DMS53 treated with DMSO at 0.1 percent for 48 hours (cell line): ENCODE results near the gene GCHFR.

ENCODE experiments used
- DNase-seq: peaks from one replicate; lab custom pipeline; 2025; ENCODE audit not compliant: unreplicated experiment; lab: John Stamatoyannopoulos, UW

The GCHFR gene

GRCh38 chr15:40775740-40776536 lies 12.1 kb downstream of the GCHFR start:
- DNase-seq, result no peak

GRCh38 chr15:40776537-40777141 lies 12.8 kb downstream of the GCHFR start:
- no peak for DNase-seq

- DNase-seq, result peak; percentile 66
Observed at GRCh38 chr15:40782609-40783227, 18.9 kb downstream of the GCHFR start.

- DNase-seq, result no peak
Observed at GRCh38 chr15:40785164-40785563, 21.3 kb downstream of the GCHFR start.

- DNase-seq, result no peak
Observed at GRCh38 chr15:40785814-40786213, 21.9 kb downstream of the GCHFR start.

GRCh38 chr15:40787344-40787841 lies 23.5 kb downstream of the GCHFR start:
- DNase-seq, result peak; percentile 87

- DNase-seq, result no peak
Observed at GRCh38 chr15:40787991-40788390, 24.1 kb downstream of the GCHFR start.

- DNase-seq, result no peak
Observed at GRCh38 chr15:40789119-40789518, 25.3 kb downstream of the GCHFR start.

GRCh38 chr15:40789999-40790398 lies 26.1 kb downstream of the GCHFR start:
- no peak for DNase-seq

GRCh38 chr15:40790718-40791117 lies 26.9 kb downstream of the GCHFR start:
- DNase-seq, result no peak

GRCh38 chr15:40792394-40792793 lies 28.5 kb downstream of the GCHFR start:
- no peak for DNase-seq

- DNase-seq, result peak; percentile 65
Observed at GRCh38 chr15:40793216-40793989, 29.5 kb downstream of the GCHFR start.

GRCh38 chr15:40796041-40796440 lies 32.2 kb downstream of the GCHFR start:
- no peak for DNase-seq

- no peak for DNase-seq
Observed at GRCh38 chr15:40796512-40796911, 32.6 kb downstream of the GCHFR start.

- no peak for DNase-seq
Observed at GRCh38 chr15:40799523-40799922, 35.7 kb downstream of the GCHFR start.

GRCh38 chr15:40803076-40803475 lies 39.2 kb downstream of the GCHFR start:
- DNase-seq, result no peak

- DNase-seq, result no peak
Observed at GRCh38 chr15:40803688-40804087, 39.8 kb downstream of the GCHFR start.

- DNase-seq, result no peak
Observed at GRCh38 chr15:40806672-40807027, 42.8 kb downstream of the GCHFR start.

GRCh38 chr15:40807028-40807887 lies 43.4 kb downstream of the GCHFR start, which contains the start of the genes DNAJC17 and ZFYVE19:
DNAJC17 (minus strand) TSS chr15:40807473; CDS start chr15:40807446, 27 bp downstream.
ZFYVE19 (plus strand) TSS chr15:40807089; CDS start chr15:40807590, 501 bp downstream.
- peak; percentile 89 for DNase-seq

- no peak for DNase-seq
Observed at GRCh38 chr15:40807888-40808461, 44.1 kb downstream of the GCHFR start.
